Iris pigment epithelial cell (primary cell): Measurements from ENCODE around the gene PGAP1.
A peak's percentile ranks its signal among the peaks of the same experiment; 100 is the strongest.

Source experiments
- DNase-seq: peaks from one replicate; pipeline ENCODE4 v3.0.0-alpha.2; 2011; ENCODE audit warnings: low read depth

Gene PGAP1

DNA sequence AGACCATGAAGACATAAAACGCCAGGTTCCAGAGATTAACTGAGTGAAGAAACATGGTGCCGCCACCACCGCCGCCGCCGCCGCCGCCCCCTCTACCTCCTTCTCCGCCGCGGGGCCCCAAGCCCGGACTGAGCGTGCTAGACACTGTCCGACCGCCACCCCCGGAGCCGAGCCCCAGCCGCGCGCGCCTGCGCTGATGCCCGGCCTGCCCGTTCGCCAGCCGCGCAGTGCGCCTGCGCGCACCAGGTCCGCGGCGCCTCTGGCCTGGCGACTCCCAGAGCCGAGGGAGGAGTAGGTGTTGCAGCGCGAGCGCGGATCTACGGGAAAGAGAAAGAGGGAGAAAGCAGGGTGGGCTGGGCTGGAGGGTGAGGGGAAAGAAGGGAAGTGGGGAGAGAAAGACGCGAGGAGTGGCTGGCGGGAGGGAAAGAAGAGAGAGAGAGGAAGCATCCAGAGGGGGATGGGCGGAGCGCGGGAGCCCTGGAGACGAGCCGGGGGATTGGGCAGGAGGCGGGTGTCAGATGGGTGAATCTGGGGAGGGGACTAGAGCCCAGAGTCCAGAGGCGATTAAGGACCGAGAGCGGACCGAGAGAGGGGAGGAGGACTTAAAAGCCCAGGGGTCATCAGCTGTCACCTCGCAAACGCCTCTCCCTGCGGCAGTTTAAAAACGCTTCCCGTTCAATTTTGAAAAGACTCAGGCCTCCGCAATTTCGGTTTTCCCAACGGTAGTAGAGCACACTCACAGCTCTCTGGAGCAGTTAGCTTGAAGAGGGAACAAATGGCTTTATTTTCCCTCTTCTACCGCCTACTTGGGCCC, at the start of gene PGAP1:
Gene PGAP1, minus strand, starts transcription at position 146 of the 814 bp plus-strand sequence. Its CDS starts 91 bp downstream, at position 55.
- peak; percentile 80 for DNase-seq

GRCh38 chr2:196974970-196975369, 48.5 kb upstream of the PGAP1 start:
- no peak for DNase-seq

DNA sequence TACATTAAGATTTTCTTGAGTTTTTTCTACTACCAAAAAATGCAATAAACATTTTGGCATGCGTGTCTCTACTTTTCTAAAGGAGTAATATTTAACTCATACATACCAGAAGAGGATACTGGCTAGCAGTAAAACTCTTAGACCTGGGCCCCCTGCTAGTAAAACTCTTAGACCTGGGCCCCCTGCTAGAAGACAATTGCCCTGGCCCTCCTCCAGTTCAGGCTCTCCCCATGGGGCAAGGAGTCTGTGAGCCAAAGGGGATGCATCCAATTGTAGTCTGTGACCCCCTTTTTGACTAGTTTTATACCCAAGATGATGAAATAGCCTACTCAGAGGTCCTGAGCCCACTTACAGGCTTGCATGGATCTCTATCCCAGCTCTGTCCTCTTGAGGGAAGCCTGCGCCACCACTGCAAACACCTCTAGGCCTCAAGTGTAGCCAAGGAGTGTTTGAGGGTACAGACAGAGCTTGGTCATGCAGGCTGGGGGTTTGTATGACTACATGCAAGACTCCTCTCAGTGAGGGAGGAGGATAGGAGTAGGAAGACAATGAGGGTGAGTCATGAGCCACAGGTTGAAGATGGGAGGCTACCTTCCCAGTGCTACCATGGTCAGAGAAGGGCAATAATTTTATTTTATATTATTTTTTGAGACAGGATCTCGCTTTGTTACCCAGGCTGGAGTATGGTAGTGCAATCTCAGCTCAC, 45.2 kb upstream of the PGAP1 start:
- no peak for DNase-seq

DNA sequence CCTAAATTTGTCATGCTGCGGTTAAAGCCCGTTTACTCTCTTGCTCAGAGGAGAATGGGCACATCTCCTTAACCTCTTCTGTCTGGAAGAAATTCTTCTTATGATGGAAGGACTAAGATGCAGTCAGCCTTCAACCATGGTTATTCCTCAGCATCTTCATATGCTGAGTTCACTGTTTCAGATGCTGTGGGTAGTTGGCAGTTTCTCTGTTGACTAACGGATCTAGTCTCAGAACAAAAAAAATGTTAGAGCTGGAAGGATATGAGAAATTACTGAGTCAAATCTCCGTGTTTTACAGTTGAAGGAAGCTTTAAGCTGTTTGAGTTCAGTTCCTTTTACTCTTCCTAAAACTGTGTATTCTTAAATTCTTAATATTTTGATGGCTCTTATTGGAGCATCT, 43.6 kb upstream of the PGAP1 start:
- no peak for DNase-seq

DNA sequence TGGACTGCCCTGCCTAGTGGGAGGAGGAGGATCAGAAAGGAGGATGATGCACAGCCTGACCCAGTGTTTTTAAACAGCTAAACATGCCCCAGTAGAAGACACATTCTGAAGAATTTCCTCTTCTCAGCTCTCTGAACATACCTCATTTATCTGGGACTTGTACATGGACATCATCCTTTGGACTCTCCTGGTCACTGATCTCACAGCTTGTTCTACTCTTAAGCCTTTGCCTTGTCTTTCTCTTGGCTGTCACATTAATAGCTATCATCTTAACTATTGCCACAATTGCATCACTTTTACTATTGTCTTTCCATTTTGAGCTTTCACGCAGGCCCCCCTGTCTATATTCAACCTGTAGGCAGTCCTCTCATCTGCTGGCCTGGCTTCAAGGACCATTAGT, 42.0 kb upstream of the PGAP1 start:
- DNase-seq: no peak

DNA sequence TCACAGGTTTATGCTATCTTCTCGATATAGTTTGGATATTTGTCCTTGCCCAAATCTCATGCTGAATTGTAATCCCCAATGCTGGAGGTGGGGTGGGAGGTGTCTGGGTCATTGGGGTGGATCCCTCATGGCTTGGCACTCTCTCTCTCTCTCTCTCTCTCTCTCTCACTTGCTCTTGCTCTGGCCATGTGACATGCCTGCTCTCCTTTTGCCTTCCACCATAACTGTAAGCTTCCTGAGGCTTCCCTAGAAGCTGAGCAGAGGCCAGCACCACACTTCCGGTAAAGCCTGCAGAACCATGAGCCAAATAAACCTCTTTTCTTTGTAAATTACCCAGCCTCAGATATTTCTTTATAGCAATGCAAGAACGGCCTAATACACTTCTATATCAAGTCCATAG, 41.3 kb upstream of the PGAP1 start:
- DNase-seq: no peak

DNA sequence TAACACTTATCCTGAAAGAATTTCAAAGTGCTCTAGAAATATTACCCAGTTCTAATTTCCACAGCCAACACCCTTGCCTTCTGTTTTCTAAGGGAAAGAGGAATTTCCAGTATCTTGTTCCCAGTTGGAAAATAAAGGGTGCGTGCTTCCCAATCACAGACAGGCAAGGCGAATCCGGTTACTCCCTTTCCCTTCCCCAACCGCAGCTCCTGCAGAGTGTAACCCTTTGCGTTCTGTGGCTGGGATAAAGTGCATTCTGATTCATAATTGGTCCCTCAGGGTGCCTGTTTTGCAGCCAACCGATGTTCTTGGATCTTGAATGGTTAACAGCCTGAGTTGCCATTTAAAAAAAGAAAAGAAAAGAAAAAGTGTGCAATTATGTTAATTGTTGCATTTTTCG, 40.6 kb upstream of the PGAP1 start:
- peak; percentile 69 for DNase-seq

- DNase-seq: no peak
Observed at GRCh38 chr2:196966061-196966460, 39.6 kb upstream of the PGAP1 start.

GRCh38 chr2:196965651-196966050, 39.1 kb upstream of the PGAP1 start:
- no peak for DNase-seq

GRCh38 chr2:196963961-196964360, 37.5 kb upstream of the PGAP1 start:
- DNase-seq: no peak

DNA sequence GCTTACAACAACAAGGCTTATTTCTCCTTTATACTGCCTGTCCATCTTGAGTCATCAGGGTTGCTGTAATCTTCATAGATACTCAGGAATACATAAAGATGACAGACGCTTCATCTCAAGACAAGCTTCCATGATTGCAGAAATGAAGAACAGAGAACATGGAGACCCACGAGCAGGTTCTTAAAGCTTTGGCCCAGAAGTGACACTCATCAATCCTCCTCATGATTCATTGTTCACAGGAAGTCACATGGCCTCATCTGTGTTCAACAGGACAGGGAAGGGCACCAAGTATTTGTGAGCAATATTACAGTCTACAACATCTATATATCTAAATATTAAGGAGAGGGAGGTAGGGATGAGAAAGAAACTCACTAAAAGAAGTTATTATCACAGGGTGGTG, 36.5 kb upstream of the PGAP1 start:
- no peak for DNase-seq

DNA sequence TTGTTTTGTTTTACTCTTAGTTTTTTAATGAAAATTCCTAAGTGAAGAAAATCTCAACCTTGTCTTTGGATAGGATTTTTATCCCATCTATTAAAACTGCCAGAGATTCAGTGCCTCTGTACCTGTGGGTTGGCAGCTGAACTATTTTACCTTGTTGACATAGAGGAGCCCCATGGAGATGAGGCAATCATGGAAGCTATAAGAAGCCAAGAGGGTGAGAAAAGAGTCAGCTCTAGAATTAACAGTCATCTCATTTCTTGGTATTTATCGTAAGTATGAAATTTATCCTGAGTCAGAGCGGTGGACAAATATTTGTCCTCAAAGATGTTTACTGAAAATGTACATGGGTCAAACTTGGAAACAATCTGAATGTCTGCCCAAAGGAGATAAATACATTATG, 35.8 kb upstream of the PGAP1 start:
- no peak for DNase-seq

DNA sequence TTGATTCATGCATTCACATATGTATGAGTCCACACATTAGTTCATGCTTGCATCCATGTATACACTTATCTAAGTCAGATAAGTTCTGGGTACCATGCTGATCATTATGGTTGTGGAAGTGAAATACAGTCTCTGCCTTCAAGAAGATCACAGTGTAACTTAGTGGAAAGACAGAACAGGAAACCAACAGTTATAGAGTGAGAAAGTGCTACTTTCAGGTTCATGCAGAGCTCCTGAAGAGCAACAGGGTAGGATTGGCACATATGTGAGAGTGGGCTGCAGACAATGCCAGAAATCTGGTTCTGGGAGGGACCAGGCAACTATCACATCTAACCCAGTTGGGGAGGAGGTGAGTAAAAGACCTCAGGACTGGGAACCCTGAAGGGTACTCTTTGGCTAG, 35.4 kb upstream of the PGAP1 start:
- DNase-seq: no peak

- peak; percentile 21 for DNase-seq
Observed at GRCh38 chr2:196959734-196960338, 33.3 kb upstream of the PGAP1 start.

DNA sequence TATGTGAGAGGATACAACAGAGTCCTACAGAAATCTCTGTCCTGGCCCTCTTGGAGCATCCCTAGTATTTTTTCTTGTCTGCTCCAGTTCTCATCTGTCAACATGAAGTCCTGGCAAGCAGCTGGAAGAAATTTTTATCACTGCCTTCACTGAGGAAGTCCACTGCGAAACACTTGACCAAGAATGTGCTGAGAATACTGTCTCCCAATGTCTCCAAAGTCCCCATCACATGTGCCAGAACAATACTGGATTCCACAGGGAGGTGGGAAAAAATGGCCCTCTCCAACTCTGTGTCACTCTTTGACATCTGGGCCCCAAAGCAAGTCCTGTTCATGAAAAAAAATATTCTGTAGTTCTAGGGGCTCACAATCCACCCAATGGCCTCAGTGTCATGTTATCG, 32.8 kb upstream of the PGAP1 start:
- no peak for DNase-seq

DNA sequence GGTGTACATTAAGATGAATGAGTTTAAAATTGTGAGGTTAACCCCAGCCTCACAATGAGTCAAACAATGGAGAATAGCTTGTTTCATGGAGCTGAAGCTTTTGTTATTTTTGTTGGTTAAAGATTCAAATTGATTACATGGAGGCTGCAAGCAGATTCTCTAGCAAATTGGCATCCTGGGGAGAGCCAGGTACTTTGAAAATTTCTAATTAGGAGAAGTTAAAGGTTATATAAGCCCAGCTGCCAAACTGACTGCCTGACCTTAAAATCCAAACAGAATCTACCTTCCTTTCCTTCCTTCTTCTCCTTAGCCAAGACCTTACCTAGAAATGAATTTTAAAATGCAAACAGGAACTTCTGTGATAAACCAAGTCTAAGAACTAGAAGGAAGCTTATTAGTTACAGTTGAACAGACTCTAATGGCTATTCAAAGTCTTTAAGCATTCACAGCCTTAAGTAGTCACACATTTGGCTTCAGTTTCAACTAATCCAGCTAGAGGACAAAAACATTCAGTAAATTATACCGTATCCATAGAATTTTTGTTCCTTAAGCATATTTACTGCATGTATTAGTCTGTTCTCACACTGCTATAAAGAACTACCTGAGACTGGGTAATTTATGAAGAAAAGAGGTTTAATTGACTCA, 31.5 kb upstream of the PGAP1 start:
- DNase-seq: no peak

- DNase-seq: no peak
Observed at GRCh38 chr2:196957442-196957841, 30.9 kb upstream of the PGAP1 start.

DNA sequence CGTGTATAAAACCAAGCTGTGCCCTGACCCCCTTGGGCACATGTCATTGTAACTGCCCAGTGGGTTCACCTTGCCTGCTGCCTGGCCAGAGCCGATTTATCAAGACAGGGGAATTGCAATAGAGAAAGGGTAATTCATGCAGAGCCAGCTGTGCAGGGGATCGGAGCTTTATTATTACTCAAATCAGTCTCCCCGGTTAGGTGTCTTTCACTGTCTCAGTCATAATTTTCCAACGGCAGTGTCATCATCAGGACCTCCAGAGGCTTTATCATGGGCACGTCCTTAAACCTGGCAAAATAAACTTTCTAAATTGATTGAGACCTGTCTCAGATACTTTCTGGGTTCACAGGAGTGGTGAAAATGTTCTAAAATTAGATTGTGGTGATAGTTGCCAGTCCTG, 29.6 kb upstream of the PGAP1 start:
- DNase-seq: no peak

DNA sequence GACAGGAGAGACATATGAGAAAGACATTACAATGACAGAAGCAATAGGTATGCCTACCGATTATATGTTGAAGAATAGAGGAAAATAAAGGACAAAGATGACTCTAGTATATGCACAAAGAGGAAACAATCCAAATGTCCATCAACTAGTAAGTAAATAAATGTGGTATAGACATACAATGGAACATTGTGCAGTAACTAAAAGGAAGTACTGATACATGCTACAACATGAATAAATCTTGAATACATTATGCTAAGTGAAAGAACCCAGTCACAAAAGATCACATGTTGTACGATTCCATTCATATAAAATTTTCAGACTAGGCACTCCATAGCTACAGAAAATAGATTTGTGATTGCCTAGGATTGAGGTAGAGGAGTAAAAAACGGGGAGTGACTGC, 28.5 kb upstream of the PGAP1 start:
- DNase-seq: no peak

GRCh38 chr2:196954001-196954400, 27.5 kb upstream of the PGAP1 start:
- no peak for DNase-seq

GRCh38 chr2:196952936-196953335, 26.4 kb upstream of the PGAP1 start:
- no peak for DNase-seq

GRCh38 chr2:196951973-196952372, 25.5 kb upstream of the PGAP1 start:
- DNase-seq: no peak

GRCh38 chr2:196949116-196949515, 22.6 kb upstream of the PGAP1 start:
- no peak for DNase-seq
